ENCODE results near the gene WDR35.

Gene WDR35

GRCh38 chr2:19886261-19886660 lies 103.6 kb downstream of the WDR35 start:
- no peak for TF ChIP-seq BACH2 (CRISPR knock-in tag; IDR thresholded peaks at IDR 0.05; ENCODE audit: borderline replicate concordance)
- TF ChIP-seq PPARA (CRISPR knock-in tag; IDR thresholded peaks at IDR 0.05; ENCODE audit: borderline replicate concordance): no peak
- TF ChIP-seq ESRRG (CRISPR knock-in tag; IDR thresholded peaks at IDR 0.05): no peak
- TF ChIP-seq TOX (CRISPR knock-in tag; IDR thresholded peaks at IDR 0.05; ENCODE audit: borderline replicate concordance): no peak
- TF ChIP-seq ZC3H10 (CRISPR knock-in tag; IDR thresholded peaks at IDR 0.05): no peak
- no peak for TF ChIP-seq ARNTL (CRISPR knock-in tag; IDR thresholded peaks at IDR 0.05; ENCODE audit: borderline replicate concordance, low read depth)
- no peak for TF ChIP-seq CREB5 (CRISPR knock-in tag; IDR thresholded peaks at IDR 0.05; ENCODE audit: low read depth)
- TF ChIP-seq CSRNP3 (CRISPR knock-in tag; IDR thresholded peaks at IDR 0.05): no peak
- TF ChIP-seq ZFP30 (CRISPR knock-in tag; IDR thresholded peaks at IDR 0.05): no peak
- no peak for TF ChIP-seq OSR1 (CRISPR knock-in tag; IDR thresholded peaks at IDR 0.05)
- TF ChIP-seq RARB (CRISPR knock-in tag; IDR thresholded peaks at IDR 0.05): no peak
- no peak for TF ChIP-seq ZNF565 (CRISPR knock-in tag; conservative IDR thresholded peaks at IDR 0.05; ENCODE audit: low read depth)
- no peak for TF ChIP-seq CSDC2 (CRISPR knock-in tag; IDR thresholded peaks at IDR 0.05)
- no peak for TF ChIP-seq ZFP3 (CRISPR knock-in tag; IDR thresholded peaks at IDR 0.05)
- TF ChIP-seq ZNF8 (CRISPR knock-in tag; IDR thresholded peaks at IDR 0.05): no peak
- TF ChIP-seq GLIS3 (CRISPR knock-in tag; IDR thresholded peaks at IDR 0.05): no peak
- no peak for TF ChIP-seq PATZ1 (CRISPR knock-in tag; IDR thresholded peaks at IDR 0.05; ENCODE audit: borderline replicate concordance)
- no peak for TF ChIP-seq ZNF70 (CRISPR knock-in tag; IDR thresholded peaks at IDR 0.05)
- ATAC-seq: no peak

GRCh38 chr2:19885791-19886190 lies 104.1 kb downstream of the WDR35 start:
- ATAC-seq: no peak
- TF ChIP-seq TSHZ2 (CRISPR knock-in tag; IDR thresholded peaks at IDR 0.05): no peak
- no peak for TF ChIP-seq ARNTL (CRISPR knock-in tag; IDR thresholded peaks at IDR 0.05; ENCODE audit: borderline replicate concordance, low read depth)
- TF ChIP-seq ISL1 (CRISPR knock-in tag; IDR thresholded peaks at IDR 0.05): no peak
- no peak for TF ChIP-seq PPARA (CRISPR knock-in tag; IDR thresholded peaks at IDR 0.05; ENCODE audit: borderline replicate concordance)
- no peak for TF ChIP-seq ZNF70 (CRISPR knock-in tag; IDR thresholded peaks at IDR 0.05)
- no peak for TF ChIP-seq GLIS3 (CRISPR knock-in tag; IDR thresholded peaks at IDR 0.05)

GRCh38 chr2:19883971-19884720 lies 105.8 kb downstream of the WDR35 start:
- no peak for ATAC-seq
- TF ChIP-seq ESRRG (CRISPR knock-in tag; IDR thresholded peaks at IDR 0.05): no peak
- TF ChIP-seq PATZ1 (CRISPR knock-in tag; IDR thresholded peaks at IDR 0.05; ENCODE audit: borderline replicate concordance): no peak
- no peak for TF ChIP-seq ZNF8 (CRISPR knock-in tag; IDR thresholded peaks at IDR 0.05)
- no peak for TF ChIP-seq TOX (CRISPR knock-in tag; IDR thresholded peaks at IDR 0.05; ENCODE audit: borderline replicate concordance)
- TF ChIP-seq ZFP30 (CRISPR knock-in tag; IDR thresholded peaks at IDR 0.05): no peak
- no peak for TF ChIP-seq CSRNP3 (CRISPR knock-in tag; IDR thresholded peaks at IDR 0.05)
- no peak for TF ChIP-seq ZFP3 (CRISPR knock-in tag; IDR thresholded peaks at IDR 0.05)
- TF ChIP-seq ARNTL (CRISPR knock-in tag; IDR thresholded peaks at IDR 0.05; ENCODE audit: borderline replicate concordance, low read depth): no peak
- no peak for TF ChIP-seq GLIS3 (CRISPR knock-in tag; IDR thresholded peaks at IDR 0.05)
- no peak for TF ChIP-seq ZC3H10 (CRISPR knock-in tag; IDR thresholded peaks at IDR 0.05)
- TF ChIP-seq OSR1 (CRISPR knock-in tag; IDR thresholded peaks at IDR 0.05): no peak
- no peak for TF ChIP-seq POU6F1 (CRISPR knock-in tag; IDR thresholded peaks at IDR 0.05; ENCODE audit: borderline replicate concordance, low read depth)
- TF ChIP-seq CREB5 (CRISPR knock-in tag; IDR thresholded peaks at IDR 0.05; ENCODE audit: low read depth): no peak
